ENCODE results near the gene TIMELESS. TPM values are rescaled to one million over a fixed set of nuclear protein-coding genes. Genes with fewer than 3 reads are reported as not detected.

TIMELESS gene
- total and polyA plus RNA-seq, 10 of the 15 experiments (the other 5 are each of a cell fraction or from before 2014, with no cell fraction given): 5.8 to 57.8 (median 31.8) TPM

DNA sequence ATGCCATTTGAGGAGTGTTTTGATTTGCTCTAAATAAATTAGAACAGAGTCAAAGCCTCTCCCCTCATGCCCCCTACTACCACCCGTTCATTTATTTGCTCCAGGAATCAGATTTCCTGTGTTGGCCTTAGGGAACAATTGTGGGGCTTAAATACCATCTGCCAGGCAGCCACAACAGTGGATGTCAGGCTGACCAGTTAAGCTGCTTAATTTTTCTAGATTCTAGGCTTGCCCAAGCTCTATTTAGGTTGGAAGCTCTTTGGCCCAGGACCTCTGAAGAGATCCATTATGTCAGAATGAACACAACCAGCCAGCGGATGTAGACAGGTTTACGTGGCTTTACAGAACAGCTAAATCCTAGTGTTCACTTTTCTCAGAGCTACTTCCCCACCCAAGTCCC, 1.0 kb upstream of the TIMELESS start:
- DNase-seq (ENCODE audit: low read depth, low spot score) (no peak), ATAC-seq (no peak), FAIRE-seq (no peak)
- in situ Hi-C loops (cut with MboI): no loop called here
- intact Hi-C loops (cut with micrococcal nuclease; ENCODE audit: unreplicated experiment): no loop called here
- no TSS peak for BruUV-seq (replicated peaks)
- Histone ChIP-seq H3K9me3 (replicated peaks; ENCODE audit: control insufficient read depth, insufficient read depth, low read length) (no peaks in the 10 kb centered on the region), H4K20me1 (ENCODE audit: control insufficient read depth, insufficient read depth) (no peaks in the 10 kb centered on the region), H3K4me3 (no peak overlapping the region), H3K36me3 (ENCODE audit: control insufficient read depth in 2 of 2, insufficient read depth in 2 of 2, low read length in 1 of 2) (no peaks in the 10 kb centered on the region), H3K9ac (ENCODE audit: control insufficient read depth, insufficient read depth, low read length) (no peak overlapping the region), H3K4me1 (ENCODE audit: control insufficient read depth, insufficient read depth, low read length) (no peaks in the 10 kb centered on the region), H2AFZ (ENCODE audit: control insufficient read depth, low read depth, low read length) (peak overlapping the region; percentile 37; the same call in 1 of the 2 replicates), H3K4me2 (ENCODE audit: control insufficient read depth, insufficient read depth) (no peak overlapping the region), H3K79me2 (ENCODE audit: control insufficient read depth, insufficient read depth, low read length) (peaks cover 10% of the 10 kb centered on the region), H3K27me3 (replicated peaks in 1 of 2; ENCODE audit: control insufficient read depth in 2 of 2, insufficient read depth in 2 of 2, low read length in 1 of 2) (no peaks in the 10 kb centered on the region), H3K27ac (ENCODE audit: control insufficient read depth, insufficient read depth) (no peak overlapping the region)
- POLR2A ChIA-PET: interaction anchor here (0.6 to 7.4 kb wide), 9 partner anchors 10 to 229 kb away, joined by 3 to 63 read pairs (median 5); partner anchors contain the start of genes RNF41 and STAT2
- SMC1A ChIA-PET (ENCODE audit: uncharacterized antibody, unreplicated experiment): interaction anchor here (1.0 to 3.4 kb wide), 7 partner anchors 10 to 134 kb away, joined by 3 to 37 read pairs (median 14); partner anchors contain the start of genes CNPY2 and STAT2
- 96% methylated on average over 3 of the region's 3 CpGs for WGBS (ENCODE audit: insufficient coverage, insufficient replicate concordance, low lambda C conversion rate, missing lambda C conversion rate)
- RAD21 ChIA-PET (ENCODE audit: unreplicated experiment): interaction anchor here (0.6 to 4.5 kb wide), 6 partner anchors 11 to 805 kb away, joined by 4 to 32 read pairs (median 9); partner anchors contain the start of genes PAN2 and STAT2
- TF ChIP-seq CEBPB (IDR thresholded peaks at IDR 0.05; ENCODE audit: borderline replicate concordance in 1 of 2, low read depth in 2 of 2, low read length in 2 of 2) (no peak), ZZZ3 (IDR thresholded peaks at IDR 0.05; ENCODE audit: control insufficient read depth, insufficient read length, low read depth) (no peak)
- CTCF ChIA-PET: interaction anchor here (0.7 to 6.0 kb wide), 9 partner anchors 11 to 332 kb away, joined by 3 to 89 read pairs (median 6); partner anchors contain the start of genes CNPY2, STAT2 and ZC3H10

DNA sequence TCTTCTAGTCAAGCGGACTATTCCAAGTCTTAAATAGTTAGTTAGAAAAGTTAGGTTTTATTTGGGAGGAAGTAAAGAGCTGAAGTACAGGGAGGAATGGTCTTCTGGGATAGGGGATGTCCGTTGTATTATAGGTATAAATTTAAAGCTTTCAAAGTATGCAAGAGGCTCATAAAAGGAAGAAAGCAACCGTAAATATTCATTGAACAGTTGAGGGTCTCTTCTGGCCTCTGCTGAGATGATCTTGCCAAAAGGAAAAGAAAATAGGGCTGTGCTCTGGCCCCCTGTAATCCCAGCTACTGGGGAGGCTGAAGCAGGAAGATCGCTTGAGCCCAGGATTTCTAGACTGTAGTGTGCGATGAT, 377 bp upstream of the TIMELESS start:
- DNase-seq (ENCODE audit: low read depth, low spot score) (no peak), ATAC-seq (no peak), FAIRE-seq (no peak)
- CTCF ChIA-PET: interaction anchor here (0.6 to 6.0 kb wide), 14 partner anchors 12 to 793 kb away, joined by 3 to 89 read pairs (median 6); partner anchors contain the start of genes CNPY2, SMARCC2, STAT2 and ZC3H10
- intact Hi-C loops (cut with micrococcal nuclease; ENCODE audit: unreplicated experiment) (loop anchor here (5.0 kb wide), 2 partner anchors 87 to 477 kb away; partner anchors contain the start of genes APOF, RAB5B and STAT2), in situ Hi-C loops (cut with MboI) (no loop called here)
- H3K4me1 ChIP-seq (ENCODE audit: control insufficient read depth, insufficient read depth, low read length): no peaks in the 10 kb centered on the region
- 40% methylated on average over 5 of the region's 5 CpGs for WGBS (ENCODE audit: insufficient coverage, insufficient replicate concordance, low lambda C conversion rate, missing lambda C conversion rate)
- H3K4me2 ChIP-seq (ENCODE audit: control insufficient read depth, insufficient read depth): peak overlapping the region; percentile 97
- H3K36me3 ChIP-seq (ENCODE audit: control insufficient read depth in 2 of 2, insufficient read depth in 2 of 2, low read length in 1 of 2): no peaks in the 10 kb centered on the region
- peak overlapping the region; percentile 99 for H2AFZ ChIP-seq (ENCODE audit: control insufficient read depth, low read depth, low read length)
- no peaks in the 10 kb centered on the region for H4K20me1 ChIP-seq (ENCODE audit: control insufficient read depth, insufficient read depth)
- TF ChIP-seq, protein P1, sequence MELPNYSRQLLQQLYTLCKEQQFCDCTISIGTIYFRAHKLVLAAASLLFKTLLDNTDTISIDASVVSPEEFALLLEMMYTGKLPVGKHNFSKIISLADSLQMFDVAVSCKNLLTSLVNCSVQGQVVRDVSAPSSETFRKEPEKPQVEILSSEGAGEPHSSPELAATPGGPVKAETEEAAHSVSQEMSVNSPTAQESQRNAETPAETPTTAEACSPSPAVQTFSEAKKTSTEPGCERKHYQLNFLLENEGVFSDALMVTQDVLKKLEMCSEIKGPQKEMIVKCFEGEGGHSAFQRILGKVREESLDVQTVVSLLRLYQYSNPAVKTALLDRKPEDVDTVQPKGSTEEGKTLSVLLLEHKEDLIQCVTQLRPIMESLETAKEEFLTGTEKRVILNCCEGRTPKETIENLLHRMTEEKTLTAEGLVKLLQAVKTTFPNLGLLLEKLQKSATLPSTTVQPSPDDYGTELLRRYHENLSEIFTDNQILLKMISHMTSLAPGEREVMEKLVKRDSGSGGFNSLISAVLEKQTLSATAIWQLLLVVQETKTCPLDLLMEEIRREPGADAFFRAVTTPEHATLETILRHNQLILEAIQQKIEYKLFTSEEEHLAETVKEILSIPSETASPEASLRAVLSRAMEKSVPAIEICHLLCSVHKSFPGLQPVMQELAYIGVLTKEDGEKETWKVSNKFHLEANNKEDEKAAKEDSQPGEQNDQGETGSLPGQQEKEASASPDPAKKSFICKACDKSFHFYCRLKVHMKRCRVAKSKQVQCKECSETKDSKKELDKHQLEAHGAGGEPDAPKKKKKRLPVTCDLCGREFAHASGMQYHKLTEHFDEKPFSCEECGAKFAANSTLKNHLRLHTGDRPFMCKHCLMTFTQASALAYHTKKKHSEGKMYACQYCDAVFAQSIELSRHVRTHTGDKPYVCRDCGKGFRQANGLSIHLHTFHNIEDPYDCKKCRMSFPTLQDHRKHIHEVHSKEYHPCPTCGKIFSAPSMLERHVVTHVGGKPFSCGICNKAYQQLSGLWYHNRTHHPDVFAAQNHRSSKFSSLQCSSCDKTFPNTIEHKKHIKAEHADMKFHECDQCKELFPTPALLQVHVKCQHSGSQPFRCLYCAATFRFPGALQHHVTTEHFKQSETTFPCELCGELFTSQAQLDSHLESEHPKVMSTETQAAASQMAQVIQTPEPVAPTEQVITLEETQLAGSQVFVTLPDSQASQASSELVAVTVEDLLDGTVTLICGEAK (IDR thresholded peaks at IDR 0.05; ENCODE audit: borderline replicate concordance): peak; percentile 30; the same call in 1 of the 2 replicates
- TF ChIP-seq, protein P2, sequence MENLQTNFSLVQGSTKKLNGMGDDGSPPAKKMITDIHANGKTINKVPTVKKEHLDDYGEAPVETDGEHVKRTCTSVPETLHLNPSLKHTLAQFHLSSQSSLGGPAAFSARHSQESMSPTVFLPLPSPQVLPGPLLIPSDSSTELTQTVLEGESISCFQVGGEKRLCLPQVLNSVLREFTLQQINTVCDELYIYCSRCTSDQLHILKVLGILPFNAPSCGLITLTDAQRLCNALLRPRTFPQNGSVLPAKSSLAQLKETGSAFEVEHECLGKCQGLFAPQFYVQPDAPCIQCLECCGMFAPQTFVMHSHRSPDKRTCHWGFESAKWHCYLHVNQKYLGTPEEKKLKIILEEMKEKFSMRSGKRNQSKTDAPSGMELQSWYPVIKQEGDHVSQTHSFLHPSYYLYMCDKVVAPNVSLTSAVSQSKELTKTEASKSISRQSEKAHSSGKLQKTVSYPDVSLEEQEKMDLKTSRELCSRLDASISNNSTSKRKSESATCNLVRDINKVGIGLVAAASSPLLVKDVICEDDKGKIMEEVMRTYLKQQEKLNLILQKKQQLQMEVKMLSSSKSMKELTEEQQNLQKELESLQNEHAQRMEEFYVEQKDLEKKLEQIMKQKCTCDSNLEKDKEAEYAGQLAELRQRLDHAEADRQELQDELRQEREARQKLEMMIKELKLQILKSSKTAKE (IDR thresholded peaks at IDR 0.05; ENCODE audit: low read depth, poor library complexity, severe bottlenecking): no peak
- peak in 1 of 2 experiments; percentile 5; a peak in 1 of 4 replicates for TF ChIP-seq IKZF2 (IDR thresholded peaks at IDR 0.05)
- BruUV-seq (replicated peaks): TSS peak; percentile 100
- RAD21 ChIA-PET (ENCODE audit: unreplicated experiment): interaction anchor here (0.8 to 4.5 kb wide), 9 partner anchors 11 to 711 kb away, joined by 3 to 32 read pairs (median 6); partner anchors contain the start of genes CNPY2, PAN2, RNF41 and STAT2
- peak overlapping the region; percentile 75 for H3K27ac ChIP-seq (ENCODE audit: control insufficient read depth, insufficient read depth)
- POLR2A ChIA-PET: interaction anchor here (0.6 to 7.4 kb wide), 12 partner anchors 11 to 799 kb away, joined by 3 to 63 read pairs (median 4); partner anchors contain the start of genes IL23A and STAT2
- H3K79me2 ChIP-seq (ENCODE audit: control insufficient read depth, insufficient read depth, low read length): peaks cover 10% of the 10 kb centered on the region
- SMC1A ChIA-PET (ENCODE audit: uncharacterized antibody, unreplicated experiment): interaction anchor here (1.0 to 3.4 kb wide), 10 partner anchors 10 to 243 kb away, joined by 3 to 37 read pairs (median 8); partner anchors contain the start of genes CNPY2 and STAT2
- H3K9me3 ChIP-seq (replicated peaks; ENCODE audit: control insufficient read depth, insufficient read depth, low read length): no peaks in the 10 kb centered on the region
- H3K27me3 ChIP-seq (replicated peaks in 1 of 2; ENCODE audit: control insufficient read depth in 2 of 2, insufficient read depth in 2 of 2, low read length in 1 of 2): no peaks in the 10 kb centered on the region
- peak overlapping the region; percentile 91 for H3K4me3 ChIP-seq
- peak overlapping the region; percentile 86 for H3K9ac ChIP-seq (ENCODE audit: control insufficient read depth, insufficient read depth, low read length)

Data from GM12878 (cell line).